Retinal pigment epithelial cell (primary cell): ENCODE results near the gene PRSS57.
"Not testable (repeated sequence)": the region's sequence is repeated elsewhere in the genome, so short reads cannot be mapped to it uniquely, and the experiment has no call there.

Source experiments
- DNase-seq: peaks from one replicate; pipeline ENCODE4 v3.0.0-alpha.2; 2010; ENCODE audit warnings: low read depth
- H3K4me3 ChIP-seq: 2 replicates; pipeline ENCODE4 v1.5.1; 2011; ENCODE audit warnings: mild to moderate bottlenecking, low read length, control low read depth, moderate library complexity
- TF ChIP-seq, protein P1 (sequence below): conservative IDR thresholded peaks from 2 replicates; pipeline ENCODE4 v1.5.1; 2011; ENCODE audit warnings: low read depth, low read length, control low read depth, inconsistent platforms

The PRSS57 gene

DNA sequence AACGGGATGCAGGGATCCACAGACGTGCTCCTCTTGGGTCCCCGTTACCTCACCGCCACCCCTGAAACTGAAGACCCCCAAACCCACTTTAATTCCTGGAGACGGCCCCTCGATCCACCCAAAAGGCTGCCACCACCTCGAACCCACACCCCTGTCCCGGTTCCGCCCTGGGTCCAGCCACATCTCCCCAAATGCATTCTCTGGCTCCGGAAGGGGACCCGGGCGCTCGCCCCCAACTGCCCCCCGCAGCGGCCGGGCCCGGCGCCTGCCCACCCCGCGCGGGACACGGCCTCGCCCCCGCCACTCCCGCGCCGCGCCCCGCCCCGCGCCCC lies 19.3 kb downstream of the PRSS57 start:
- no peak for DNase-seq
- H3K4me3 ChIP-seq, result peak overlapping the region; percentile 46
- TF ChIP-seq, protein P1, sequence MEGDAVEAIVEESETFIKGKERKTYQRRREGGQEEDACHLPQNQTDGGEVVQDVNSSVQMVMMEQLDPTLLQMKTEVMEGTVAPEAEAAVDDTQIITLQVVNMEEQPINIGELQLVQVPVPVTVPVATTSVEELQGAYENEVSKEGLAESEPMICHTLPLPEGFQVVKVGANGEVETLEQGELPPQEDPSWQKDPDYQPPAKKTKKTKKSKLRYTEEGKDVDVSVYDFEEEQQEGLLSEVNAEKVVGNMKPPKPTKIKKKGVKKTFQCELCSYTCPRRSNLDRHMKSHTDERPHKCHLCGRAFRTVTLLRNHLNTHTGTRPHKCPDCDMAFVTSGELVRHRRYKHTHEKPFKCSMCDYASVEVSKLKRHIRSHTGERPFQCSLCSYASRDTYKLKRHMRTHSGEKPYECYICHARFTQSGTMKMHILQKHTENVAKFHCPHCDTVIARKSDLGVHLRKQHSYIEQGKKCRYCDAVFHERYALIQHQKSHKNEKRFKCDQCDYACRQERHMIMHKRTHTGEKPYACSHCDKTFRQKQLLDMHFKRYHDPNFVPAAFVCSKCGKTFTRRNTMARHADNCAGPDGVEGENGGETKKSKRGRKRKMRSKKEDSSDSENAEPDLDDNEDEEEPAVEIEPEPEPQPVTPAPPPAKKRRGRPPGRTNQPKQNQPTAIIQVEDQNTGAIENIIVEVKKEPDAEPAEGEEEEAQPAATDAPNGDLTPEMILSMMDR, result no peak

GRCh38 chr19:674282-675151 lies 20.7 kb downstream of the PRSS57 start:
- DNase-seq, result no peak
- no peak overlapping the region for H3K4me3 ChIP-seq

DNA sequence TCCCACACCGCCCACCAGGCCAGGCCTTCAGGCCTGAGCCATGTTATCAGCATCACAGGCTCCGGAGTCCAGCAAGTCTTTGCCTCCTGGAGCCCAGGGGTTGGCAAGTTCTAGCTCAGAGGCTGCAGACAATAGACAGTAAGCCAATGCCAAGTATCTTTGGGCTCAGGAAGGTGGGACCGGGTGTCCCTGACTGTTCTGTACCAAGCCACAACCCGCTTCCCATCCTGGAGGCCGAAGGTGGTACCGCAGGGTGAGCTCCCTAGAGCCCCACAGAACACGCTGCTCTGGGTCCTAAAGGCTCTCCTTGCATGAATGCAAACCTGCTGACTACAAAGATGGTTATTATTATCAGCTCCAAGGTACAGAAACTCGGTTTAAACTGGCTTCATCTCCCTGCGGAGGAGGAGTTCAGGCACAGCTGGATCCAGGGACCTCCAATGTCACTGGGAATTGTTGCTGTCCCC lies 24.6 kb downstream of the PRSS57 start:
- TF ChIP-seq, protein P1, result peak; percentile 8
- DNase-seq, result no peak

More at GRCh38 chr19:674282-675151, 20.7 kb downstream of the PRSS57 start:
- TF ChIP-seq, protein P1, result no peak

DNA sequence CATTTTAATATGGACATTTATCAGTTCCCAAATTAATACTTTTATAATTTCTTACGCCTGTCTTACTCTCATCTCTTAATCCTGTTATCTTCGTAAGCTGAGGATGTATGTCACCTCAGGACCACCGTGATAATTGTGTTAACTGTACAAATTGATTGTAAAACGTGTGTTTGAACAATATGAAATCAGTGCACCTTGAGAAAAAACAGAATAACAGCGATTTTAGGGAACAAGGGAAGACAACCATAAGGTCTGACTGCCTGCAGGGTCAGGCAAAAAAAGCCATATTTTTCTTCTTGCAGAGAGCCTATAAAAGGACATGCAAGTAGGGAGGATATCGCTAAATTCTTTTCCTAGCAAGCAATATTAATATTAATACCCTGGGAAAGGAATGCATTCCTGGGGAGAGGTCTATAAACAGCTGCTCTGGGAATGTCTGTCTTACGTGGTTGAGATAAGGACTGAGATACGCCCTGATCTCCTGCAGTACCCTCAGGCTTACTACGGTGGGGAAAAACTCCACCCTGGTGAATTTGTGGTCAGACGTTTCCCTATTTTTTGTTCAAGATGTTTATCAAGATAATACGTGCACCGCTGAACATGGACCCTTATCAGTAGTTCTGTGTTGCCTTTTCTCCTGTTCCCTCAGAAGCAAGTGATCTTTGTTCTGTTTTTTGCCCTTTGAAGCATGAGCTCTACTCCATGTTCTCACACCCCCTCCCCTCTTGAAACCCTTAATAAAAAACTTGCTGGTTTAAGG lies 26.4 kb downstream of the PRSS57 start:
- DNase-seq, result peak; percentile 21
- H3K4me3 ChIP-seq, result not testable (repeated sequence)

More for the DNA sequence above, 24.6 kb downstream of the PRSS57 start:
- no peak overlapping the region for H3K4me3 ChIP-seq

DNA sequence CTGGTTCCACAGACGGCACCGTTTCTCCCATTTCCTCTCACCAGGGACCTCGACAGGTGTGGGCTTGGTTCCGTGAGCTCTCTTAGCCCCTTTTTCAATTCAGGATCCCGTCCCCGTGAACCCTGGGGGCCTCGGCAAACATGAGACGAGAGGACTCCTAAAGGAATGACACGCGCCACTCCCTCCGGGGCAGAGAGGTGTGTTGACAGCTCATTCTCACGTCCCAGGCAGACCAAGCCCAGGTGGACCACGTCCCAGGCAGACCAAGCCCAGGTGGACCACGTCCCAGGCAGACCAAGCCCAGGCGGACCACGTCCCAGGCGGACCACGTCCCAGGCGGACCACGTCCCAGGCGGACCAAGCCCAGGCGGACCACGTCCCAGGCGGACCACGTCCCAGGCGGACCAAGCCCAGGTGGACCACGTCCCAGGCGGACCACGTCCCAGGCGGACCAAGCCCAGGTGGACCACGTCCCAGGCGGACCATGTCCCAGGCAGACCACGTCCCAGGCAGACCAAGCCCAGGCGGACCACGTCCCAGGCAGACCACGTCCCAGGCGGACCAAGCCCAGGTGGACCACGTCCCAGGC lies 28.2 kb downstream of the PRSS57 start:
- not testable (repeated sequence) for H3K4me3 ChIP-seq, DNase-seq

- peak; percentile 20 for DNase-seq
- H3K4me3 ChIP-seq, result no peak overlapping the region
- TF ChIP-seq, protein P1, result peak; percentile 90
Measured at GRCh38 chr19:664913-665443, 30.3 kb downstream of the PRSS57 start.

- no peak for DNase-seq
- TF ChIP-seq, protein P1, result no peak
- peak overlapping the region; percentile 55 for H3K4me3 ChIP-seq
Measured at GRCh38 chr19:663682-664117, 31.6 kb downstream of the PRSS57 start.
